Fibroblast of villous mesenchyme (primary cell): ENCODE data around the gene PRRC1. TPM values are rescaled to one million over a fixed set of nuclear protein-coding genes. Genes with fewer than 3 reads are reported as not detected.

Source experiments
- DNase-seq: peaks from one replicate; pipeline ENCODE4 v3.0.0-alpha.2; 2010; ENCODE audit warnings: low read depth
- H3K4me3 ChIP-seq: 2 replicates; pipeline ENCODE4 v1.5.1; 2011; ENCODE audit warnings: low read depth, mild to moderate bottlenecking, low read length
- total RNA-seq: library from RNA; depleted of rRNA; stranded (reverse); fragments of >200 nt; gene quantifications from 2 replicates; pipeline ENCODE4 v1.2.3, GENCODE V29; 2012
- TF ChIP-seq, protein P1 (sequence below): IDR thresholded peaks from 2 replicates; pipeline ENCODE4 v1.5.1; 2012; ENCODE audit warnings: low read depth, mild to moderate bottlenecking, low read length; ENCODE audit not compliant: insufficient read depth

Gene PRRC1
- total RNA-seq, 1 donor, result 99.3 TPM

GRCh38 chr5:127517110-127517479 is 345 bp upstream of the PRRC1 start:
- TF ChIP-seq, protein P1, sequence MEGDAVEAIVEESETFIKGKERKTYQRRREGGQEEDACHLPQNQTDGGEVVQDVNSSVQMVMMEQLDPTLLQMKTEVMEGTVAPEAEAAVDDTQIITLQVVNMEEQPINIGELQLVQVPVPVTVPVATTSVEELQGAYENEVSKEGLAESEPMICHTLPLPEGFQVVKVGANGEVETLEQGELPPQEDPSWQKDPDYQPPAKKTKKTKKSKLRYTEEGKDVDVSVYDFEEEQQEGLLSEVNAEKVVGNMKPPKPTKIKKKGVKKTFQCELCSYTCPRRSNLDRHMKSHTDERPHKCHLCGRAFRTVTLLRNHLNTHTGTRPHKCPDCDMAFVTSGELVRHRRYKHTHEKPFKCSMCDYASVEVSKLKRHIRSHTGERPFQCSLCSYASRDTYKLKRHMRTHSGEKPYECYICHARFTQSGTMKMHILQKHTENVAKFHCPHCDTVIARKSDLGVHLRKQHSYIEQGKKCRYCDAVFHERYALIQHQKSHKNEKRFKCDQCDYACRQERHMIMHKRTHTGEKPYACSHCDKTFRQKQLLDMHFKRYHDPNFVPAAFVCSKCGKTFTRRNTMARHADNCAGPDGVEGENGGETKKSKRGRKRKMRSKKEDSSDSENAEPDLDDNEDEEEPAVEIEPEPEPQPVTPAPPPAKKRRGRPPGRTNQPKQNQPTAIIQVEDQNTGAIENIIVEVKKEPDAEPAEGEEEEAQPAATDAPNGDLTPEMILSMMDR, result no peak
- DNase-seq, result no peak
- H3K4me3 ChIP-seq, result peak overlapping the region; percentile 99

GRCh38 chr5:127518319-127518621 is 830 bp downstream of the PRRC1 start:
- TF ChIP-seq, protein P1, result no peak
- DNase-seq, result peak; percentile 74

GRCh38 chr5:127519527-127519926 is 2.1 kb downstream of the PRRC1 start:
- H3K4me3 ChIP-seq, result peak overlapping the region; percentile 99
- peak; percentile 54 for DNase-seq
- TF ChIP-seq, protein P1, result no peak

More at GRCh38 chr5:127518319-127518621, 830 bp downstream of the PRRC1 start:
- peak overlapping the region; percentile 99 for H3K4me3 ChIP-seq

DNA sequence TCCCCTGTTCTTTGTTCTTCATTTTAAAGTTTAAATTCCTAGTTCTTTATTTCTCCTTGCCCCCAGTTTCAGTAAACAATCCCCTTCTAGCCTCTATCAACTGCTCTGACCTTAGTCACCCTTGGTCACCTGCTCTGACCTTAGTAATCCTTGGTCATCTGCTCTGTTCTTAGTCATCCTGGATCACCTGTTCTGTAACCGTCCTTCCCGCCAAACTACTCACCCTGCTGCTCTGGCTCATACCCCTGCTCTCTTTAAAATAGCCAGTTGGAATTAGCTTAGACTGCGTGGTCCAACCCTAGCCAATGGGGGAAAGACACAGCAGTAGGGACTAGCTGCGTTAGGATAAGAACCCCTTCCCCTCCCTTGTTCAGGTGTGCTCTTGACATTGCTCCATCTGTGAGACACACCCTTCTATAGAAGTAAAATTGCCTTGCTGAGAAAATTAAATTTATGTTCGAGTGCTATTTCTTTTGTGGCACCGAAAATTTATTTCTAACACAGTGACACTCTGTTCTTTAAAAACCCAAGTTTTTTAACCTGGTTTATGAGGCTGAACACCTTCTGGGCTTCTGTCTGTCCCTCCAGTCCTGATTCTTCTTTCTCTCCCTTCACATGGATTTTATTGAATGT is 3.8 kb downstream of the PRRC1 start:
- DNase-seq, result no peak
- TF ChIP-seq, protein P1, result no peak

GRCh38 chr5:127525181-127525580 is 7.7 kb downstream of the PRRC1 start:
- TF ChIP-seq, protein P1, result no peak
- no peak overlapping the region for H3K4me3 ChIP-seq
- no peak for DNase-seq

More for the DNA sequence above, 3.8 kb downstream of the PRRC1 start:
- H3K4me3 ChIP-seq, result no peak overlapping the region

- TF ChIP-seq, protein P1, result no peak
- DNase-seq, result no peak
- H3K4me3 ChIP-seq, result no peak overlapping the region
These were observed 12.7 kb downstream of the PRRC1 start for GRCh38 chr5:127529904-127530682.
